HCT116 (cell line): ENCODE measurements around the gene ADARB2. TPM values are rescaled to one million over a fixed set of nuclear protein-coding genes. Genes with fewer than 3 reads are reported as not detected.

Experiments used
- ATAC-seq: fragments of 200-7000 bp; cut with Tn5 transposase; 2 replicates; pipeline ENCODE4 v1.9.1; 2020; ENCODE audit warnings: mild to moderate bottlenecking, moderate library complexity
- BruUV-seq: library from RNA; stranded (reverse); fragments of 400-500 nt; replicated peaks from 2 replicates; lab custom pipeline; 2021; lab: Mats Ljungman, UMichigan
- CTCF ChIA-PET: fragments of 300-600 bp; sonication (Branson Sonifier 250); formaldehyde crosslinking; loops from one replicate; lab custom pipeline; 2021; ENCODE audit warnings: antibody characterized with exemption; lab: Charles Lee
- POLR2A ChIA-PET: fragments of 300-600, 350-600 bp; sonication (Branson Sonifier 250); formaldehyde crosslinking; loops from one replicate; lab custom pipeline; 2021; ENCODE audit warnings: antibody characterized with exemption; lab: Charles Lee
- RAD21 ChIA-PET, 2 experiments: fragments of 300-600 bp; sonication (Branson Sonifier 250); formaldehyde crosslinking; loops; one replicate each; lab custom pipeline; 2023; ENCODE audit warnings: low total read pairs in 2 of 2; ENCODE audit not compliant: uncharacterized antibody in 2 of 2, unreplicated experiment in 2 of 2, low non-redundant PET in 1 of 2; lab: Charles Lee
- DNase-seq: peaks from one replicate; pipeline ENCODE4 v3.0.0-alpha.2; 2010; ENCODE audit warnings: low read depth, low spot score
- H2AFZ ChIP-seq: fragments of 200-600 bp; shearing (Covaris generic), sonication (generic); 2 replicates; pipeline ENCODE4 v1.6.1; 2017; ENCODE audit warnings: low read depth, mixed run types, mixed read lengths, antibody characterized with exemption, low read length; ENCODE audit not compliant: poor library complexity, severe bottlenecking
- H3K27ac ChIP-seq: 2 replicates; pipeline ENCODE4 v1.5.1; 2012; ENCODE audit warnings: low read depth, low read length
- H3K27me3 ChIP-seq: fragments of 200-600 bp; sonication (generic); 2 replicates; pipeline ENCODE4 v1.6.1; 2016; ENCODE audit warnings: mixed run types, low read length, mixed read lengths; ENCODE audit not compliant: insufficient read depth
- H3K36me3 ChIP-seq, 2 experiments: fragments of 200-500 bp in 1 of 2; fragments of 200-600 bp in 1 of 2; sonication (Bioruptor generic) in 1 of 2; sonication (generic) in 1 of 2; 2 replicates each; pipeline versions ENCODE4 v1.5.1 to v1.6.1; 2014 to 2016; ENCODE audit warnings: low read length in 2 of 2, inconsistent platforms in 1 of 2, mixed read lengths in 1 of 2, mixed run types in 1 of 2; ENCODE audit not compliant: insufficient read depth in 2 of 2, control insufficient read depth in 1 of 2
- H3K4me1 ChIP-seq, 2 experiments: fragments of 200-600 bp in 1 of 2; sonication (generic) in 1 of 2; 2 replicates each; pipeline versions ENCODE4 v1.5.1 to v1.6.1; 2012 to 2017; ENCODE audit warnings: low read length in 2 of 2, inconsistent platforms in 1 of 2, mild to moderate bottlenecking in 1 of 2, mixed read lengths in 1 of 2, mixed run types in 1 of 2, moderate library complexity in 1 of 2; ENCODE audit not compliant: insufficient read depth in 2 of 2, control insufficient read depth in 1 of 2
- H3K4me2 ChIP-seq: fragments of 200-600 bp; sonication (generic); 2 replicates; pipeline ENCODE4 v1.6.1; 2017; ENCODE audit warnings: mixed run types, low read length, mixed read lengths
- H3K4me3 ChIP-seq, 2 experiments: fragments of 200-600 bp in 1 of 2; sonication (generic) in 1 of 2; replicated peaks in 1 of 2; 2 replicates each; pipeline ENCODE4 v1.5.1; 2011 to 2016; ENCODE audit warnings: low read length in 2 of 2, control low read depth in 1 of 2, low read depth in 1 of 2, mild to moderate bottlenecking in 1 of 2, mixed read lengths in 1 of 2, mixed run types in 1 of 2
- H3K79me2 ChIP-seq: fragments of 200-600 bp; sonication (generic); 2 replicates; pipeline ENCODE4 v1.6.1; 2017; ENCODE audit warnings: mild to moderate bottlenecking, mixed run types, low read length, moderate library complexity, mixed read lengths; ENCODE audit not compliant: insufficient read depth
- H3K9ac ChIP-seq: fragments of 200-600 bp; sonication (generic); 2 replicates; pipeline ENCODE4 v1.6.1; 2016; ENCODE audit warnings: low read length, mixed read lengths
- H3K9me2 ChIP-seq: fragments of 200-600 bp; sonication (generic), shearing (Covaris generic); 2 replicates; pipeline ENCODE4 v1.6.1; 2017; ENCODE audit warnings: mixed run types, mild to moderate bottlenecking, moderate library complexity; ENCODE audit not compliant: insufficient read depth
- H3K9me3 ChIP-seq, 2 experiments: fragments of 200-500 bp in 1 of 2; fragments of 200-600 bp in 1 of 2; sonication (Bioruptor generic) in 1 of 2; sonication (generic) in 1 of 2; 2 replicates each; pipeline ENCODE4 v1.6.1; 2014 to 2017; ENCODE audit warnings: low read length in 2 of 2, mixed read lengths in 2 of 2, inconsistent platforms in 1 of 2, low read depth in 1 of 2, mild to moderate bottlenecking in 1 of 2, mixed run types in 1 of 2, moderate library complexity in 1 of 2; ENCODE audit not compliant: control insufficient read depth in 1 of 2, insufficient read depth in 1 of 2
- H4K20me1 ChIP-seq: fragments of 200-600 bp; sonication (generic), shearing (Covaris generic); 2 replicates; pipeline ENCODE4 v1.6.1; 2017; ENCODE audit warnings: mixed run types, mild to moderate bottlenecking, moderate library complexity; ENCODE audit not compliant: insufficient read depth
- CEBPB ChIP-seq: IDR thresholded peaks from 2 replicates; pipeline ENCODE4 v1.6.1; 2012; ENCODE audit warnings: low read depth
- EGR1 ChIP-seq: IDR thresholded peaks from 2 replicates; pipeline ENCODE4 v1.6.1; 2012; ENCODE audit warnings: low read depth
- EZH2 ChIP-seq: fragments of 200-600 bp; sonication (generic); IDR thresholded peaks from 2 replicates; pipeline ENCODE4 v1.6.1; 2017; ENCODE audit warnings: antibody characterized with exemption, mixed run types
- EZH2phosphoT487 ChIP-seq: fragments of 200-600 bp; IDR thresholded peaks from 2 replicates; pipeline ENCODE4 v1.6.1; 2018; ENCODE audit warnings: antibody characterized with exemption, borderline replicate concordance
- FOSL1 ChIP-seq: IDR thresholded peaks from 2 replicates; pipeline ENCODE4 v1.6.1; 2012; ENCODE audit warnings: low read depth
- JUND ChIP-seq: IDR thresholded peaks from 2 replicates; pipeline ENCODE4 v1.6.1; 2012
- SIN3A ChIP-seq: IDR thresholded peaks from 2 replicates; pipeline ENCODE4 v1.6.1; 2012; ENCODE audit warnings: low read depth
- SP1 ChIP-seq: IDR thresholded peaks from 2 replicates; pipeline ENCODE4 v1.6.1; 2012; ENCODE audit warnings: low read depth
- SRF ChIP-seq: IDR thresholded peaks from 2 replicates; pipeline ENCODE4 v1.6.1; 2012; ENCODE audit warnings: low read depth
- TCF7L2 ChIP-seq: IDR thresholded peaks from 2 replicates; pipeline ENCODE4 v1.7.0; 2011; ENCODE audit warnings: borderline replicate concordance, inconsistent platforms; ENCODE audit not compliant: insufficient read depth, insufficient read length; ENCODE audit errors: extremely low read depth
- YY1 ChIP-seq: IDR thresholded peaks from 2 replicates; pipeline ENCODE4 v1.6.1; 2011; ENCODE audit warnings: low read length, low read depth, moderate library complexity, mild to moderate bottlenecking; ENCODE audit not compliant: insufficient replicate concordance; ENCODE audit errors: extremely low read depth
- ZNF274 ChIP-seq: fragments of 200-500 bp; sonication (Bioruptor generic); IDR thresholded peaks from 2 replicates; pipeline ENCODE4 v1.6.1; 2014; ENCODE audit warnings: mild to moderate bottlenecking, low read depth, low read length, inconsistent platforms
- intact Hi-C: fragments of 100-400 bp; cut with micrococcal nuclease; formaldehyde crosslinking; loops from 2 replicates; pipeline ENCODE4 v1.10.0; 2022
- total RNA-seq: library from RNA; stranded (reverse); gene quantifications from one replicate; pipeline ENCODE4 v1.2.1, GENCODE V29; 2021; ENCODE audit not compliant: unreplicated experiment
- TF ChIP-seq, protein P1 (sequence below), 3 experiments: fragments of 200-600 bp in 1 of 3; sonication (generic) in 1 of 3; IDR thresholded peaks in 2 of 3; conservative IDR thresholded peaks in 1 of 3; 2 replicates each; pipeline ENCODE4 v1.5.1; 2012 to 2017; ENCODE audit warnings: low read depth in 2 of 3, low read length in 2 of 3, antibody characterized with exemption in 1 of 3, borderline replicate concordance in 1 of 3, control low read depth in 1 of 3, mild to moderate bottlenecking in 1 of 3, mixed read lengths in 1 of 3, mixed run types in 1 of 3, moderate library complexity in 1 of 3; ENCODE audit not compliant: insufficient read depth in 1 of 3

Gene ADARB2
- total RNA-seq, 1 experiment from 2014 or later, result not detected

DNA sequence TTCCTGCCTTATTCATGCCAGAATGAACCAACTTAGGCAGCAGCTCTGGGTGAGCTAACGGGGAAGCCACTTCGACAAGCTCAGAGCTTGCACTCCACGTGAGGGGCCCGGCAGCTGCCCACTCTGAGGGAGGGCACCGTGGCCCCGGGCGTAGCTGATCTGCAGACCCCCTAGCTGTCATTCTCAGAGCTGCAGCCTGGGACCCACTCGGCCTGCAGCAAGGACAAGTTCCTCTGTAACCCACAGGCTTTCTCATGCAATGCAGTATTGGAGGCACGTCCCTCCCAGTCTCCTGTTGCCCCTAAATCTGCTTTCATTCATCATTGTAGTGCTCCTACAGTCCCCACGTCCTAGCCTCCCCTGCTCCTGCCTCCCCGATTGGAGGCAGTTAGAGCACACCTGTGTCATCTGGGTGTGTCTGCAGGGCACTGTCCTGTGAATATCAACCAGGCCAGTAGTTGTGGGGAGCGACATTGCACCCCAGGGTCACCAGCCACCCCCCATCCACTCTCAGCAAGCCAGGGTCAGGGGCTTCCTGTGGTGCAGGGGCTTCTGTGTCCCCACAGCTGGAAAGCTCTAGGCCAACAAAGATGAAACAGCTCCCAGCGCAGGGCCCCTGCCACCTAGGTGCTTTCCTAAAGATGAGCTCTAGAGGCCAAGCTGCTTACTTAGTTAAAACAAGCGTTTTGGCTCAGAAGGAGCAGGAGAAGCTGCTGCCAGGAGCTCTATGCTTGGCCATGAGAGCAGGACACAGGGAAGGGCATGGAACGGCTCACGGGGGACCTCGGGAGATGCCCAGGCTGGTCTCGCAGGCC is 333.6 kb downstream of the ADARB2 start:
- no peak for DNase-seq
- Histone ChIP-seq H3K9ac (no peak overlapping the region), H3K27ac (no peak overlapping the region), H3K4me3 (no peak overlapping the region), H4K20me1 (no peaks in the 10 kb centered on the region), H3K27me3 (peaks cover 9% of the 10 kb centered on the region; the same call in 1 of the 2 replicates)
- ATAC-seq, result peak; percentile 63; the same call in 1 of the 2 replicates
- RAD21 ChIA-PET, result no interaction called here
- TF ChIP-seq, protein P1, sequence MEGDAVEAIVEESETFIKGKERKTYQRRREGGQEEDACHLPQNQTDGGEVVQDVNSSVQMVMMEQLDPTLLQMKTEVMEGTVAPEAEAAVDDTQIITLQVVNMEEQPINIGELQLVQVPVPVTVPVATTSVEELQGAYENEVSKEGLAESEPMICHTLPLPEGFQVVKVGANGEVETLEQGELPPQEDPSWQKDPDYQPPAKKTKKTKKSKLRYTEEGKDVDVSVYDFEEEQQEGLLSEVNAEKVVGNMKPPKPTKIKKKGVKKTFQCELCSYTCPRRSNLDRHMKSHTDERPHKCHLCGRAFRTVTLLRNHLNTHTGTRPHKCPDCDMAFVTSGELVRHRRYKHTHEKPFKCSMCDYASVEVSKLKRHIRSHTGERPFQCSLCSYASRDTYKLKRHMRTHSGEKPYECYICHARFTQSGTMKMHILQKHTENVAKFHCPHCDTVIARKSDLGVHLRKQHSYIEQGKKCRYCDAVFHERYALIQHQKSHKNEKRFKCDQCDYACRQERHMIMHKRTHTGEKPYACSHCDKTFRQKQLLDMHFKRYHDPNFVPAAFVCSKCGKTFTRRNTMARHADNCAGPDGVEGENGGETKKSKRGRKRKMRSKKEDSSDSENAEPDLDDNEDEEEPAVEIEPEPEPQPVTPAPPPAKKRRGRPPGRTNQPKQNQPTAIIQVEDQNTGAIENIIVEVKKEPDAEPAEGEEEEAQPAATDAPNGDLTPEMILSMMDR (IDR thresholded peaks at IDR 0.05 in 2 of 3, conservative IDR thresholded peaks at IDR 0.05 in 1 of 3; ENCODE audit: borderline replicate concordance in 1 of 3, insufficient read depth in 1 of 3, low read depth in 2 of 3, low read length in 2 of 3), result peak in 2 of 3 experiments; percentile 24 to 34; a peak in 2 of 6 replicates
- TF ChIP-seq FOSL1, result no peak
- TF ChIP-seq, all 23 proteins: peak for 1
- Histone ChIP-seq H3K4me2 (no peak overlapping the region), H3K36me3 (no peaks in the 10 kb centered on the region), H2AFZ (no peak overlapping the region), H3K79me2 (no peaks in the 10 kb centered on the region), H3K4me1 (peaks cover 3 to 13% of the 10 kb centered on the region in 2 experiments; a peak in 1 of 4 replicates), H3K9me3 (no peaks in the 10 kb centered on the region), H3K9me2 (no peaks in the 10 kb centered on the region)
- POLR2A ChIA-PET, result no interaction called here
- CTCF ChIA-PET, result interaction anchor here (1.1 to 1.7 kb wide), 2 partner anchors 17 to 35 kb away, joined by 3 to 6 read pairs; no protein-coding TSS in a partner anchor
- intact Hi-C loops, result no loop called here
- no TSS peak for BruUV-seq

DNA sequence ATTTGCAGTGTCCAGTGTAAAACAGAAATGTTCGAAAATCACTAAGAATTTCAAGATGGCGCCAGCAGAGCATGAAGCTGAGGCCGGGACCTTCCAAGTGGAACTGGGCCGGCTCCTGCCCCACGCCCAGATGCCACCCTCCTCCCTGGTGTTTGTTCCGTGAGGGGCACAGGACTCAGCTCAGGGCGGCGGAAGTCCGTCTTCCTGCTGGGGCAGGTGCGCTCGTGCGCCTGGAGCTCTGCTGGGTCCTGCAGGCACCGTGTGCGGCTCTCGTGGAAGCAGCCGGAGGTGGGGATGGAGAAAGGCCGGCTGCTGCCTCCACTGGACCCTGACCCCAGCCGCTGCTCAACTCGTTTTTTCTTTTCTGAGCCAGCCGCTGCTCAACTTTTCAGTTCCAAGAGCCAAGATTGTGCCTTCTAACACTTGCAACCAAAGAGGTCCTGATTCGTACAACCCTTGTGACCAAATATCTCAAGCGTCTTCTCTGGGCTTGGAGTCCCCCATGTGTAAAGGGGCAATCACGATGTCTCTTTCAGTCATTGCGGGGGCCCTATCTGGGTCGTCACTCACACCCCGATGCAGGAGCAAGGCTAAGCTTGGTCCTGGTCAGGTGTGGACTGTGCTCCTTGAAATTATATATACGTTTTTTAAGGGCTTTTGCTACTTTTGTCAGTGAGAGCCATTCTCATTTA is 334.4 kb downstream of the ADARB2 start:
- Histone ChIP-seq H3K9ac (no peak overlapping the region), H3K4me2 (no peak overlapping the region), H3K9me2 (no peaks in the 10 kb centered on the region), H3K36me3 (no peaks in the 10 kb centered on the region), H3K4me3 (no peak overlapping the region), H3K9me3 (no peaks in the 10 kb centered on the region), H4K20me1 (no peaks in the 10 kb centered on the region), H3K27ac (no peak overlapping the region), H3K79me2 (no peaks in the 10 kb centered on the region), H3K27me3 (peaks cover 9% of the 10 kb centered on the region; the same call in 1 of the 2 replicates), H3K4me1 (peaks cover 3 to 13% of the 10 kb centered on the region in 2 experiments; a peak in 1 of 4 replicates), H2AFZ (no peak overlapping the region)
- intact Hi-C loops, result no loop called here
- POLR2A ChIA-PET, result no interaction called here
- DNase-seq (no peak), ATAC-seq (no peak)
- CTCF ChIA-PET, result interaction anchor here (1.1 to 1.7 kb wide), 2 partner anchors 18 to 34 kb away, joined by 3 to 6 read pairs; no protein-coding TSS in a partner anchor
- RAD21 ChIA-PET, result no interaction called here
- BruUV-seq, result no TSS peak
- no peak for TF ChIP-seq SIN3A
- TF ChIP-seq JUND, result no peak
- no peak for TF ChIP-seq YY1
- no peak for TF ChIP-seq SRF
- no peak for TF ChIP-seq SP1
- no peak for TF ChIP-seq CEBPB
- TF ChIP-seq EZH2, result no peak
- TF ChIP-seq TCF7L2, result no peak
- no peak for TF ChIP-seq EGR1
- TF ChIP-seq, protein P1 (IDR thresholded peaks at IDR 0.05 in 2 of 3, conservative IDR thresholded peaks at IDR 0.05 in 1 of 3; ENCODE audit: borderline replicate concordance in 1 of 3, insufficient read depth in 1 of 3, low read depth in 2 of 3, low read length in 2 of 3), result no peak
- no peak for TF ChIP-seq ZNF274
- no peak for TF ChIP-seq EZH2phosphoT487
- no peak for TF ChIP-seq FOSL1
